Effector memory CD8-positive, alpha-beta T cell (primary cell): ENCODE data around the gene N4BP2L1.
A peak's percentile ranks its signal among the peaks of the same experiment; 100 is the strongest.

ENCODE experiments used
- ATAC-seq: fragments of 150-1000 bp; cut with Tn5 transposase; replicated peaks from 2 replicates; pipeline ENCODE4 v1.10.0; 2021; ENCODE audit warnings: mild to moderate bottlenecking, moderate library complexity
- DNase-seq, 3 experiments: peaks; one replicate each; pipeline ENCODE4 v3.0.0; 2021
- H3K27ac Mint-ChIP-seq, 2 donors: one replicate each; pipeline ENCODE4 v1.8.0; 2022; ENCODE audit warnings: mild to moderate bottlenecking in 2 of 2, mixed read lengths in 2 of 2, moderate library complexity in 2 of 2
- H3K27me3 Mint-ChIP-seq, 2 donors: one replicate each; pipeline ENCODE4 v1.8.0; 2022; ENCODE audit warnings: mixed read lengths in 2 of 2
- H3K36me3 Mint-ChIP-seq: one replicate; pipeline ENCODE4 v1.8.0; 2022; ENCODE audit warnings: mild to moderate bottlenecking, moderate library complexity, mixed read lengths; ENCODE audit not compliant: insufficient read depth
- H3K4me1 Mint-ChIP-seq, 2 donors: one replicate each; pipeline ENCODE4 v1.8.0; 2022; ENCODE audit warnings: low read depth in 2 of 2, mixed read lengths in 2 of 2
- H3K4me3 Mint-ChIP-seq, 2 donors: one replicate each; pipeline ENCODE4 v1.8.0; 2022; ENCODE audit warnings: mild to moderate bottlenecking in 2 of 2, mixed read lengths in 2 of 2, moderate library complexity in 2 of 2
- H3K9me3 Mint-ChIP-seq, 2 donors: one replicate each; pipeline ENCODE4 v1.8.0; 2022; ENCODE audit warnings: mixed read lengths in 2 of 2

The N4BP2L1 gene

DNA sequence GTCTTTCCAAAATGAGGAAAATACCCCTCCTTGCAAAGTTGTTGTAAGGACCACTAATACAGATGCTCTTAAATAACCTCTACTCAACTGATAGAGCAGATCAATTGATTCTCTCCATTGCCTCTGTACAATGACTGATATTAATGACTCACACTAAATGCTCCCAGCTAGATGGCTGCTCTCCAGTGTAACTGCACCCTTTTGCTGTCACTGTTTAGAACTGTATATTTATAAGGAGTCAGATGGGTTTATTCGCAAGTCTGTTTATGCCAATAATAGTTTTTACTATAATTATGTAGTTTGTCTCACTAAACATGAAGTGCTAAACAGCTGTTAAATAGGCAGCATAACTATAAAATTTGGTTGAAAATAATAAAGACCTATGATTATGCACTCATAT, 21.0 kb upstream of the N4BP2L1 start:
- H3K9me3 Mint-ChIP-seq = no peaks in the 10 kb centered on the region
- no peaks in the 10 kb centered on the region for H3K4me1 Mint-ChIP-seq
- DNase-seq (no peak), ATAC-seq (no peak)
- H3K36me3 Mint-ChIP-seq = peaks cover 5% of the 10 kb centered on the region
- no peaks in the 10 kb centered on the region for H3K27me3 Mint-ChIP-seq
- no peak overlapping the region for H3K27ac Mint-ChIP-seq
- H3K4me3 Mint-ChIP-seq = no peak overlapping the region

- H3K27ac Mint-ChIP-seq = peak overlapping the region in 1 of 2 donors; percentile 13
- peaks cover 0 to under 1% of the 10 kb centered on the region in 2 donors for H3K4me1 Mint-ChIP-seq
- no peak overlapping the region for H3K4me3 Mint-ChIP-seq
- DNase-seq (no peak), ATAC-seq (no peak)
- no peaks in the 10 kb centered on the region for H3K9me3 Mint-ChIP-seq
- H3K36me3 Mint-ChIP-seq = peaks cover 5% of the 10 kb centered on the region
- H3K27me3 Mint-ChIP-seq = no peaks in the 10 kb centered on the region
Measured at GRCh38 chr13:32447894-32448623, 20.1 kb upstream of the N4BP2L1 start.

- no peaks in the 10 kb centered on the region for H3K27me3 Mint-ChIP-seq
- H3K27ac Mint-ChIP-seq = peak overlapping the region in 1 of 2 donors; percentile 16
- ATAC-seq (no peak), DNase-seq (no peak)
- peaks cover 0 to 3% of the 10 kb centered on the region in 2 donors for H3K4me1 Mint-ChIP-seq
- no peak overlapping the region for H3K4me3 Mint-ChIP-seq
- no peaks in the 10 kb centered on the region for H3K9me3 Mint-ChIP-seq
- peaks cover under 1% of the 10 kb centered on the region for H3K36me3 Mint-ChIP-seq
Measured at GRCh38 chr13:32446773-32447465, 19.0 kb upstream of the N4BP2L1 start.

DNA sequence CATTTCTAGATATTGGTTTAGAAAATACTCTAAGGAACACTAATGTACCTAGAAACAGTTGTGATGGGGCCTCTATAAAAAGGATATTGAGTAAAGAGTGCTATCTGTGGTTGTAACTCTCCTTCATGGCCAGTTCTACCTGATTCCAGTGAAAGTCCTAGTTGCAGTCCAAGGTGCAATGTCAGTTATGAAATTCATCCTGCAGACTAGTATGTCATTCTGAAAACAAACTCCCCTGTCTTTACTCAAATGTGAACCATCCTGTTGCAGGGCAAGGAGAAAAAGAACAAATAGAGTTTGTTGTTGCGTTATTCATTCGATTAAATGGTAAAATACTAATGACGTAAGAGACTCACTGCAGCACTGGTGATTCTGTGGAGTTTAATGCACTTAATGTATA, 18.3 kb upstream of the N4BP2L1 start:
- Mint-ChIP-seq H3K27ac (no peak overlapping the region), H3K27me3 (no peaks in the 10 kb centered on the region)

DNA sequence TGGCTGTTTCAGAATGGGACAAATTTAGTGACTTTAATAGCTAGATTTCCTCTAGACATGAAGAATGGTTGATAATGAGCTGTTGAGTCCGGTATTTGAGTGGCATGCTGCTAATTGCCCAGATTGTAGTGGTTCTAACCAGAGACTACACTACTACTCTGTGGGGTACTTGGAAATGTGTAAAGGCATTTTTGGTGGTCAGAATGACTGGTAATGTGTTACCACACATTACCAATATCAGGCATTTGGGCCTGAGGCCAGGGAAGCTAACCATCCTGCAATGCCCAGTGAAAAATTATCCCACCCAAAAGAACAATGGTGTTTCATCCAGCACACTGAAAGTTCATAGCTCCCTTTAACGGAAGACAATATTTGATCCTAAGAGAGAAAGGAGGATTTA, 17.5 kb upstream of the N4BP2L1 start:
- H3K4me1 Mint-ChIP-seq = peaks cover 0 to 3% of the 10 kb centered on the region in 2 donors
- ATAC-seq (no peak), DNase-seq (no peak)
- no peaks in the 10 kb centered on the region for H3K27me3 Mint-ChIP-seq
- no peak overlapping the region for H3K27ac Mint-ChIP-seq
- H3K9me3 Mint-ChIP-seq = no peaks in the 10 kb centered on the region
- H3K4me3 Mint-ChIP-seq = no peak overlapping the region
- H3K36me3 Mint-ChIP-seq = no peaks in the 10 kb centered on the region

More for the DNA sequence above, 18.3 kb upstream of the N4BP2L1 start:
- H3K4me1 Mint-ChIP-seq = peaks cover 0 to 3% of the 10 kb centered on the region in 2 donors
- ATAC-seq (no peak), DNase-seq (no peak)
- H3K9me3 Mint-ChIP-seq = no peaks in the 10 kb centered on the region
- no peak overlapping the region for H3K4me3 Mint-ChIP-seq
- no peaks in the 10 kb centered on the region for H3K36me3 Mint-ChIP-seq

- DNase-seq = peak; percentile 18 to 36 (median 22)
- Mint-ChIP-seq H3K4me1 (peaks cover 0 to 3% of the 10 kb centered on the region in 2 donors), H3K9me3 (no peaks in the 10 kb centered on the region), H3K27ac (peak overlapping the region in 1 of 2 donors; percentile 14), H3K27me3 (no peaks in the 10 kb centered on the region), H3K4me3 (no peak overlapping the region), H3K36me3 (no peaks in the 10 kb centered on the region)
- ATAC-seq = peak; percentile 81
Measured at GRCh38 chr13:32443111-32443510, 15.2 kb upstream of the N4BP2L1 start.

- no peaks in the 10 kb centered on the region for H3K9me3 Mint-ChIP-seq
- no peak for ATAC-seq
- DNase-seq = no peak
- H3K36me3 Mint-ChIP-seq = peaks cover 4% of the 10 kb centered on the region
- H3K27ac Mint-ChIP-seq = no peak overlapping the region
- H3K27me3 Mint-ChIP-seq = no peaks in the 10 kb centered on the region
- H3K4me1 Mint-ChIP-seq = peaks cover 0 to 3% of the 10 kb centered on the region in 2 donors
- H3K4me3 Mint-ChIP-seq = no peak overlapping the region
Measured at GRCh38 chr13:32438871-32439270, 10.9 kb upstream of the N4BP2L1 start.

DNA sequence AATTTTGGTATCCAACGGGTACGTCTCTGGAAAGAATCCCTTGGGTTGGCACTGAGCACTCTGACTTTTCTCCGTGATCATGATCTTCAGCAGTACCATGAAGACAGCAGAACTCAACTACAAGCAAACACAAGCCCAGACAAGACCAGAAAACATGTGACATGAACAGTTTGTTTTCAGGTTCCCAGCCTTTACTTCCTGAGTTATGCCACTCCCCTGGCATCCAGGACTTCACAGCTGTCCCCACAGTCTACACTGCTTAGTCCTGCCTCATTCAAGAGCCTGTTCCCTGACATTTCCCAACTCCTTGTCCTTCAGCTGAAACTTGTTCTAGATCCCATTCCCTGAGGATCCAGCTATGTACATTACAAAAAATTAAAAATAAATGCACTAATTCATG, 4.9 kb upstream of the N4BP2L1 start:
- ATAC-seq = no peak
- H3K27ac Mint-ChIP-seq = no peak overlapping the region
- peaks cover 16% of the 10 kb centered on the region for H3K36me3 Mint-ChIP-seq
- H3K4me3 Mint-ChIP-seq = no peak overlapping the region
- no peak for DNase-seq
- peaks cover 9 to 15% of the 10 kb centered on the region in 2 donors for H3K4me1 Mint-ChIP-seq
- no peaks in the 10 kb centered on the region for H3K9me3 Mint-ChIP-seq
- no peaks in the 10 kb centered on the region for H3K27me3 Mint-ChIP-seq

DNA sequence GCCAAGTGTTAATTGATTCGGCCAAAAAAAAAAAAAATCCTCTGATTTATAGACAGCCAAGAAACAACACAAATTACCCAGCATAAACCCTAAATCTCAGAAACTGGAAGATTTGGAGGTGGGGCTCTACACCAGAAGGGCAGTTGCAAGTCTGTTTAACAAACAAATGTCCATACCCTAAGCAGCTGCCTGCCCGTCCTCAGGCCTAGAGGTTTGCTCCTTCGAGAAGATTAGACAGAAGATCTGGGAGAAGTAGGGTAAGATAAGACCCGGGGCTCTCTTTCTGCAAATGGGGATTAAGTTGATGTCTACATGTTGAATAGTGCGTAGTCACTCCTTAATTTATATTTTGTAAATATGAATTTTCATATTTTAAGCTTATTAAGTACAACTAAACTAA, 3.4 kb upstream of the N4BP2L1 start:
- peaks cover 22% of the 10 kb centered on the region for H3K36me3 Mint-ChIP-seq
- no peak for DNase-seq
- no peak overlapping the region for H3K4me3 Mint-ChIP-seq
- no peak for ATAC-seq
- H3K4me1 Mint-ChIP-seq = peaks cover 14 to 20% of the 10 kb centered on the region in 2 donors
- H3K27ac Mint-ChIP-seq = no peak overlapping the region
- H3K9me3 Mint-ChIP-seq = no peaks in the 10 kb centered on the region
- no peaks in the 10 kb centered on the region for H3K27me3 Mint-ChIP-seq

DNA sequence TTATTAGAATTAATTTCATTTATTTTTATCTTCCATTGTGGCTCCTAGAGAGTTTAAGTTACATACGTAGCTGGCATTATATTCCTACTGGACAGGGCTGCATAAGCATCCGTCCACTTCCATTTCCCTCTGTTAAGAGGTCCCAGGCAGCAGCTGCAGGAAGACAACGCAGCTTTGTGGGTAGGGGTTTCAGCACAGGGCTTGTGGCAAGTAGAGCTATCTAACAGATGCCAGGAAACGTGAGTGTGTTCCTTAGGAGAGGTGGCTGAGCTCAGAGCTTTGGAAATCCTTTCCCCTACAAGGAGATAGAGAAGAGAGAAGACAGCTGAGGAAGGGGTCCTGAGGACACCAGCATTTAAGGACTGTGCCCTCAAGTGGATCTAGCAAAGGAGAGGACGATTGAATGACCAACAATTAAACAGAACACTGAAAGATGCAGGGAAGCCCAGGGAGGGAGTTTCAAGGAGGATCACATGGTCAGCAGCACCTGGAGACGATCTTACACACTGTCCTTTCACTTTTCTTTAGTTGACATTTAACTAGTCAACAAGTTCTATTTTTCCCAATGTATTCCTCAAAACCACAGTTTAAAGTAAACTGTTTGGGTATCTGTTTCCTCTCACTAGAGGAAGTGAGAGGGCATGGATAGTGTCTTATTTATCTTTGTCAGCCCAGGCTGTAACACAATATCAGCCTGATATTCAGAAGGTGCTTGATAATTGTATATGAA, 2.3 kb upstream of the N4BP2L1 start:
- no peaks in the 10 kb centered on the region for H3K27me3 Mint-ChIP-seq
- DNase-seq = no peak
- peak overlapping the region in 1 of 2 donors; percentile 99 for H3K27ac Mint-ChIP-seq
- no peak for ATAC-seq
- no peak overlapping the region for H3K4me3 Mint-ChIP-seq
- H3K36me3 Mint-ChIP-seq = peaks cover 34% of the 10 kb centered on the region
- H3K9me3 Mint-ChIP-seq = no peaks in the 10 kb centered on the region
- peaks cover 25 to 32% of the 10 kb centered on the region in 2 donors for H3K4me1 Mint-ChIP-seq

- Mint-ChIP-seq H3K27me3 (no peaks in the 10 kb centered on the region), H3K36me3 (peaks cover 39% of the 10 kb centered on the region), H3K4me3 (peak overlapping the region in 1 of 2 donors; percentile 92), H3K9me3 (no peaks in the 10 kb centered on the region), H3K27ac (peak overlapping the region in 1 of 2 donors; percentile 99), H3K4me1 (peaks cover 28 to 36% of the 10 kb centered on the region in 2 donors)
- ATAC-seq = no peak
- DNase-seq = no peak
Measured at GRCh38 chr13:32429433-32429909, 1.5 kb upstream of the N4BP2L1 start.

- DNase-seq (peak in 1 of 3 experiments; percentile 2), ATAC-seq (no peak)
- Mint-ChIP-seq H3K36me3 (peaks cover 46% of the 10 kb centered on the region), H3K4me3 (peak overlapping the region; percentile 92 to 93), H3K4me1 (peaks cover 33 to 42% of the 10 kb centered on the region in 2 donors), H3K27ac (peak overlapping the region; percentile 99), H3K9me3 (no peaks in the 10 kb centered on the region), H3K27me3 (no peaks in the 10 kb centered on the region)
Measured at GRCh38 chr13:32428581-32429432, 877 bp upstream of the N4BP2L1 start.
